Gastroesophageal sphincter (tissue), 4 donors: ENCODE measurements around the gene CADM1. TPM values are rescaled to one million over a fixed set of nuclear protein-coding genes. Genes with fewer than 3 reads are reported as not detected.

Experiments
- ATAC-seq: fragments of 150-250 bp; one replicate; pipeline ENCODE4 v1.9.1; 2016; ENCODE audit warnings: mild to moderate bottlenecking, moderate library complexity
- H3K27ac ChIP-seq, 4 donors: fragments of 200-600 bp; sonication (generic) in 3 of 4; 1 replicate in 3 of 4; 2 replicates in 1 of 4; pipeline ENCODE4 v1.5.1; 2016 to 2019
- H3K27me3 ChIP-seq: fragments of 200-600 bp; sonication (generic); one replicate; pipeline ENCODE4 v1.5.1; 2019
- H3K36me3 ChIP-seq, 2 donors: fragments of 200-600 bp; sonication (generic); one replicate each; pipeline ENCODE4 v1.5.1; 2019; ENCODE audit warnings: control low read depth in 1 of 2
- H3K4me1 ChIP-seq, 3 donors: fragments of 200-600 bp; sonication (generic); 1 replicate in 2 of 3; 2 replicates in 1 of 3; pipeline ENCODE4 v1.5.1; 2016 to 2019; ENCODE audit warnings: control low read depth in 2 of 3
- H3K4me3 ChIP-seq, 2 donors: fragments of 200-600 bp; sonication (generic); one replicate each; pipeline ENCODE4 v1.5.1; 2019; ENCODE audit warnings: mild to moderate bottlenecking in 1 of 2, moderate library complexity in 1 of 2
- H3K9me3 ChIP-seq, 3 donors: fragments of 200-600 bp; sonication (generic); one replicate each; pipeline ENCODE4 v1.5.1; 2017 to 2019; ENCODE audit warnings: control low read depth in 2 of 3
- EP300 ChIP-seq: sonication (generic); formaldehyde crosslinking; IDR thresholded peaks from one replicate; pipeline ENCODE4 v1.6.1; 2017; ENCODE audit warnings: antibody characterized with exemption, mild to moderate bottlenecking
- POLR2A ChIP-seq, 2 donors: fragments of 450-650 bp; IDR thresholded peaks; one replicate each; pipeline ENCODE4 v1.6.1; 2017; ENCODE audit warnings: antibody characterized with exemption in 2 of 2, mild to moderate bottlenecking in 2 of 2, moderate library complexity in 1 of 2
- POLR2AphosphoS5 ChIP-seq: sonication (generic); formaldehyde crosslinking; IDR thresholded peaks from one replicate; pipeline ENCODE4 v1.6.1; 2017; ENCODE audit warnings: antibody characterized with exemption
- WGBS, 2 donors: methylation state at CpG; one replicate each; pipeline ENCODE4 v1.1.5; 2018; ENCODE audit warnings: low coverage in 1 of 2; 5-methylcytosine and 5-hydroxymethylcytosine counted together
- small RNA-seq, 4 donors: library from RNA; depleted of rRNA; stranded (forward); fragments of <200 nt; gene quantifications; one replicate each; pipeline ENCODE3, GENCODE V24; 2016
- total RNA-seq, 4 donors: library from RNA; depleted of rRNA; stranded (reverse); fragments of >200 nt; gene quantifications; one replicate each; pipeline ENCODE4 v1.1.0, GENCODE V29; 2016
- TF ChIP-seq, protein P1 (sequence below), 4 experiments: fragments of 200-600 bp in 2 of 4; fragments of 450-650 bp in 2 of 4; sonication (generic) in 1 of 4; IDR thresholded peaks; one replicate each; pipeline ENCODE4 v1.5.1; 2017 to 2019; ENCODE audit warnings: antibody characterized with exemption in 4 of 4, mild to moderate bottlenecking in 2 of 4, moderate library complexity in 2 of 4

CADM1 gene
- total RNA-seq, 4 donors from 2014 or later: 10.4 to 23.5 (median 17.1) TPM

DNA sequence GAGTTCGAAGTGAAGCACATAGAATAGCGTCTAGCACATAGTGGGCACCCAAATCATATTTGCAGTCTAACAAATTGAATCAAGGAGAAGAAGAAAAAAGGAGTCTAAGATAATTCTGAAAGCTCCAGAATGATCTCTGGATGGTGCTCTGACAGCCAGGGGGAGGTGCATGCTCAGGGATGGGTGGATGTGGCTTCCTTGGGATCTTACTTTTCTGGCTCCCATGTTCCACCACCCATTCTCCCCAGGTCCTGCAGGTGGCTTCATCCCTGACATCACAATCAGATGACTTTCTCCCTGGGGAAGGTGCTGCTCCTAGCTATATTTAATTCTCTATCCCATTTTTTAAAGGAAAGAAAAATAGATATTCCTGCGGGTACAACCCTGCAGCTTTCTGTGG, 381.9 kb downstream of the CADM1 start:
- WGBS, 2 donors: 81 to 94% methylated on average over 2 to 3 of the region's 3 CpGs
- H3K27me3 ChIP-seq: peaks cover 3% of the 10 kb centered on the region

More for the DNA sequence above, 381.9 kb downstream of the CADM1 start:
- TF ChIP-seq POLR2AphosphoS5 (no peak), POLR2A (IDR thresholded peaks at IDR 0.05) (no peak), EP300 (no peak)
- TF ChIP-seq, protein P1, sequence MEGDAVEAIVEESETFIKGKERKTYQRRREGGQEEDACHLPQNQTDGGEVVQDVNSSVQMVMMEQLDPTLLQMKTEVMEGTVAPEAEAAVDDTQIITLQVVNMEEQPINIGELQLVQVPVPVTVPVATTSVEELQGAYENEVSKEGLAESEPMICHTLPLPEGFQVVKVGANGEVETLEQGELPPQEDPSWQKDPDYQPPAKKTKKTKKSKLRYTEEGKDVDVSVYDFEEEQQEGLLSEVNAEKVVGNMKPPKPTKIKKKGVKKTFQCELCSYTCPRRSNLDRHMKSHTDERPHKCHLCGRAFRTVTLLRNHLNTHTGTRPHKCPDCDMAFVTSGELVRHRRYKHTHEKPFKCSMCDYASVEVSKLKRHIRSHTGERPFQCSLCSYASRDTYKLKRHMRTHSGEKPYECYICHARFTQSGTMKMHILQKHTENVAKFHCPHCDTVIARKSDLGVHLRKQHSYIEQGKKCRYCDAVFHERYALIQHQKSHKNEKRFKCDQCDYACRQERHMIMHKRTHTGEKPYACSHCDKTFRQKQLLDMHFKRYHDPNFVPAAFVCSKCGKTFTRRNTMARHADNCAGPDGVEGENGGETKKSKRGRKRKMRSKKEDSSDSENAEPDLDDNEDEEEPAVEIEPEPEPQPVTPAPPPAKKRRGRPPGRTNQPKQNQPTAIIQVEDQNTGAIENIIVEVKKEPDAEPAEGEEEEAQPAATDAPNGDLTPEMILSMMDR (IDR thresholded peaks at IDR 0.05): no peak
- no peak for ATAC-seq
- Histone ChIP-seq H3K4me1 (no peaks in the 10 kb centered on the region), H3K4me3 (no peak overlapping the region), H3K9me3 (no peaks in the 10 kb centered on the region), H3K27ac (no peak overlapping the region), H3K36me3 (no peaks in the 10 kb centered on the region)

Small RNA genes lying within 50 kb of the gene (small RNA-seq; reads per million reads assigned to genes)
- 0 reads per million in 4 donors for gene RF01293
